ENCODE measurements around the gene TEKT3. TPM values are rescaled to one million over a fixed set of nuclear protein-coding genes. Genes with fewer than 3 reads are reported as not detected.

The TEKT3 gene
- total RNA-seq = not detected in 2 replicates

GRCh38 chr17:15341385-15341849 is at the start of gene TEKT3:
Gene TEKT3 (minus strand): TSS chr17:15341597. CDS start chr17:15331585, 10,012 bp downstream.

GRCh38 chr17:15265131-15265530 is 76.3 kb downstream of the TEKT3 start, which contains the start of gene PMP22:
Gene PMP22 (minus strand): TSS chr17:15265326. CDS start chr17:15260727, 4,599 bp downstream.

Other genes starting within 250 kb of the TEKT3 start
- 10.7 and 19.6 TPM in 2 replicates for gene PMP22, start 76.3 kb downstream of the TEKT3 start, total RNA-seq
- 3.0 and 4.0 TPM in 2 replicates for gene CDRT4, start 126.0 kb upstream of the TEKT3 start, total RNA-seq
- 45.7 and 45.8 TPM in 2 replicates for gene TVP23C, start 221.9 kb upstream of the TEKT3 start, total RNA-seq

All from smooth muscle cell of the umbilical artery (primary cell).